GM12872 (cell line): ENCODE data around the gene C20orf202.

ENCODE experiments used
- CTCF ChIP-seq: IDR thresholded peaks from 3 replicates; pipeline ENCODE4 v1.5.1; 2011; ENCODE audit warnings: low read depth, mild to moderate bottlenecking, low read length, moderate library complexity; ENCODE audit not compliant: insufficient read depth

C20orf202 gene

DNA sequence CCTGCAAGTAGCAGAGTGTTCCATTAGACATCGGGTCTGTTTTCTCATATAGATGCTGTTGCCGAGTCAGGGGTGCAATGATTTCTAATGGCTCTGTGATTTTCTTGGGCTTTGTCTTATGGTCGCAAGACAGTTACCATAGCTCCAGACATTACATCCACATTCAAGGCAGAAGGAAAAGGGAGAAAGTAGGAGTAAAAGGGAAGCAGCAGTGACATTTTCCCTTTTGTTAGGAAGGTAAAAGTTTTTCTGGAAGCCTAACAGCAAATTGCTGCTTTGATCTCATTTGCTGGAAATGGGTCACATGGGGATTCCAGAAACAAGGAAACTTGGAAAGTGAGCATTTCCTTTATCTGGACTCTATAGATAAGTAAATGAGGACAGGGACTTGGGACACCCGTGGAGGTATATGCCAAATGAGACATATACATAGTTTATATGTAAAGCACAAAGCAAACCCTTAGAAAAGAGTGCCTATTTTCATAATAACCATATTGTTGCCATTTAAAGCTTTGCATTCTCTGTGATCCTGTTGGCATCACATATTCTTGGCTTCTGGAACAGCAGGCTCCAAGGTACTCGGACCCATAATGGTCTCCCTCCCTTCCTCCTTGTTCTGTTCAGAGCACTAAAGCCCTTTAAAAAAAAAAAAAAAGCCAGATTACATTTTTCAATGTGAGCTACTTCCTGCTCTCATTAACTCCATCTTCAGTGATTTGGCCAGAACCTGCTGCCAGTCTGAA, at the start of gene C20orf202:
TSS of gene C20orf202 (plus strand) at position 693 of the 743 bp plus-strand sequence. CDS start 132 bp downstream, outside the sequence.
- no peak for TF ChIP-seq CTCF

- TF ChIP-seq CTCF: no peak
These were observed 49.0 kb upstream of the C20orf202 start for GRCh38 chr20:1154226-1154625.

- no peak for TF ChIP-seq CTCF
These were observed 48.6 kb upstream of the C20orf202 start for GRCh38 chr20:1154691-1155090.

GRCh38 chr20:1155342-1155741, 47.9 kb upstream of the C20orf202 start:
- TF ChIP-seq CTCF: no peak

GRCh38 chr20:1160496-1160895, 42.8 kb upstream of the C20orf202 start:
- TF ChIP-seq CTCF: no peak

- TF ChIP-seq CTCF: no peak
These were observed 42.3 kb upstream of the C20orf202 start for GRCh38 chr20:1160991-1161390.

- no peak for TF ChIP-seq CTCF
These were observed 40.1 kb upstream of the C20orf202 start for GRCh38 chr20:1163105-1163504.

GRCh38 chr20:1163653-1164052, 39.6 kb upstream of the C20orf202 start:
- no peak for TF ChIP-seq CTCF
